HG02588 (cell line): ENCODE measurements around the gene GON4L.
"Not testable (repeated sequence)": the region's sequence is repeated elsewhere in the genome, so short reads cannot be mapped to it uniquely, and the experiment has no call there.

Experiments
- ATAC-seq: cut with Tn5 transposase; IDR thresholded peaks from one replicate; pipeline ENCODE4 v1.9.1; 2021; ENCODE audit warnings: mild to moderate bottlenecking, moderate library complexity; ENCODE audit not compliant: unreplicated experiment

Gene GON4L

DNA sequence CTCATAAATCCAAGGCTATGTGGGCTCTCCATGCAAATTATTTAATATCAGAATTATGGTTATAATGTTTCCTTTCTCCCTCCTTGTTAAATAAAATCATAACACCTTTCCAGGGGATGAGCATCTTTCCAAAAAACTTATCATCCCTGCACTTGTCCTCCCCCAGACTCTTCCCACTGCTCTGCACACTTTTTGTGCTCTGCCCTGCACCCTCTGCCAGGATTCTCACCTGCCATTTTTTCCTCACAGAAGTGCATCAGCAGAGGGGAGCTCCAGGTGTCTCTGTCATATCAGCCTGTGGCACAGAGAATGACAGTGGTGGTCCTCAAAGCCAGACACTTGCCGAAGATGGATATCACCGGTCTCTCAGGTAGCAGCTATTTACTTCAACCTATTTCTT lies 23.2 kb upstream of the GON4L start:
- ATAC-seq = no peak

DNA sequence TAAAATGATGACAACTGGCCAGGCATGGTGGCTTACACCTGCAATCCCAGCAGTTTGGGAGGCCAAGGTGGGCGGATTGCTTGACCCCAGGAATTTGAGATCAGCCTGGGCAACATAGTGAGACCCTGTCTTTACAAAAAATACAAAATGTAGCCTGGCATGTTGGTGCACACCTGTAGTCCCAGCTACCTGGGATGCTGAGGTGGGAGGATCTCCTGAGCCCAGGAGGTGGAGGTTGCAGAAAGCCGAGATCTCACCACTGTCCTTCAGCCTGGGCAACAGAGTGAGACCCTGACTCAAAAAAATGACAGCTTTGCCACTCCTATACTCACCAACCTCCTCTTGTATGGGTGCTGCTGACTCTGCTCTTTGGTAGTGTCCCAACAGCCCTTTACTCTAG lies 20.9 kb upstream of the GON4L start:
- ATAC-seq = no peak

DNA sequence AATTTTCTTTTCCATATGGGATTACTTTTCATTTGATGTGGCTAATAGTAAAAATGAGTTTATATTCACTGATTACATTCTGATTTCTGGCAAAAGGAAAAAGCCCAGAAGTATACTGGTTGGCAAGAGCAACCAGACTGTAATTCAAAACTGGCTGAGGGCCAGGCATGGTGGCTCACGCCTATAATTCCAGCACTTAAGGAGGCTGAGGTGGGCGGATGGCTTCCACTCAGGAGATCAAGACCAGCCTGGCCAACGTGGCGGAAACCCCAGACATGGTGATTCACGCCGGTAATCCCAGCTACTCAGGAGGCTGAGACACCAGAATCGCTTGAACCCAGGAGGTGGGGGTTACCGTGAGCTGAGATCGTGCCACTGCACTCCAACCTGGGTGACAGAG lies 16.8 kb upstream of the GON4L start:
- no peak for ATAC-seq

DNA sequence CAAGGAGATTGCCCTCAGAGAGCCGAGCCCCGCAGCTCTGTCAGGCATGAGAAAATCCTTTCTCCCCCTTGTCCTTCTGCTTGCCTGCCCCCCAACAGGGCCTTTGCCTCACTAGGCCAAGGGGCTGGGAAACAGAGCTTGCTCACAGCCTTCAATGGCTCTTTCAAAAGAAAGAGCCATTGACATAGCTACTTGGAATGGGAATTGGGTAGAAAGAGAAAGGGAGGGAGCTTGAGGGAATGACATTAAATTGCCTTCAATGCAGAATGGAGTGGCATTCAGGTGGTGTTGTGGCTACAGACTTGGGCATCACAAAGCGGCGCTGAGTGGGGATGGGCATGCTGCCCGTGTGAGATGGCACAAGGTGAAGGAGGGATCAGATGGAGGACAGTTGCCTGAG lies 15.5 kb upstream of the GON4L start:
- ATAC-seq = no peak

DNA sequence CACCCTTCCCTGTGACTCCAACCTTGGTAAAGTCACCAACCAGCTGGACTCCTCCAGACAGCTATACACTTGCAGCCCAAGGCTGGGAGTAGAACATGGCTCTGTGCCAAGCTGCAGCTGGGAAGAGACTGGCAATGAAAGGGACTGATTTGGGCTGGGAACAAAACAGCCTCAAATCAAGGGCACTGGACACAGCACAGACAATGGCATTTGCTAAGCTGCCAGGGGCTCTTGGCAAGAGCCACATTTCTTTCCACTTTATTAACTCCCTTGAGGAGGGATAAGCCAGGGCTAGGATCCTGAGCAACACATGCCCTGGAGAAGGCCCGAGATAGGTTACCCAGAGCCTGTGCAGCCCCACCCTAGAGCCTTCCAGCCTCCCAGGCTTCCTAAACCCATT lies 14.4 kb upstream of the GON4L start:
- no peak for ATAC-seq

DNA sequence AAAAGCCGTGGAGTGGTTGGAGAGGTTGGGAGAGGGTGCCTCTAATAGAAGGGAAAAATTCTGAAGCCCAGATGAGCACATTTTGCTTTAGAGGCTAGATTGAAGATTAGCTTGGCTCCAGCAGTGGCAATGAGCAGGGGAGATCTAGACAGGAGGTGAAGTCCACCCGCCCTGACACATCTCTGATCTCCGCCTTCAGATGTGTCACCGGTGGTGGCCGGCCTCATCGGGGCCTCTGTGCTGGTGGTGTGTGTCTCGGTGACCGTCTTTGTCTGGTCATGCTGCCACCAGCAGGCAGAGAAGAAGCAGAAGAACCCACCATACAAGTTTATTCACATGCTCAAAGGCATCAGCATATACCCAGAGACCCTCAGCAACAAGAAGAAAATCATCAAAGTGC lies 10.8 kb upstream of the GON4L start:
- no peak for ATAC-seq

DNA sequence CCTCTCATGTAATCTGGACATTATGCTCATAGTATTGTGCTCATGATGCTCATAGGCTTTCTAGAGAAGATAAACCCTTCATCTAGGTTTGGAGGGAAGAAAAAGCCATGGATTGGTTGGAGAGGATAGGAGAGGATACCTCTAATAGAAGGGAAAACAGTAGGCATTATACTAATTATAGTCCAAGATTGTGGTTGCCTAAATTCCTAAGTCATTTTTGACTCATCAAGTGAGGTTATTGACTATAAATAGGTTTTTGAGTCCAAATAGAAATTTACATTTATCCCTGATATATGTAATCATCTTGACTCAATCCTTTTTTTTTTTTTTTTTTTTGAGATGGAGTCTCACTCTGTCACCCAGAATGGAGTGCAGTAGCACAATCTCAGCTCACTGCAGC lies 7.4 kb upstream of the GON4L start:
- no peak for ATAC-seq

DNA sequence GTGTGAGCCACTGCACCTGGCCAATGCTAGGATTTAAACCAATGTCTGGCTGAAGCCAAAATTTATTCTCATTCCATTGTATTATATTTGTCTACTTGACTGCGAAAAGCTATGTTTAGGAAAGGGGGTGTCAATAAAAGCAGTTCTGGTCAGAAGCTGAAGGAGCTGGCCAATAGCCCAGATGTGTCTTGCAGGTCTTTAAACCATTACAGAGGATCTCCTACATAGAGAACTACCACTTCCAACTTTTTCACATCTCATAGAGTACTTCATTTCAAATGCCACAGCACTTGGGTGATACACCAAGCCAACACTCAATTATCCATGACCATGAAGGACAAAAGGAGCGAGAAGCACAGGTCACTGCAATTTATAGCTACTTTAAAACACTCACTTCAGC lies 4.9 kb upstream of the GON4L start:
- ATAC-seq = no peak

DNA sequence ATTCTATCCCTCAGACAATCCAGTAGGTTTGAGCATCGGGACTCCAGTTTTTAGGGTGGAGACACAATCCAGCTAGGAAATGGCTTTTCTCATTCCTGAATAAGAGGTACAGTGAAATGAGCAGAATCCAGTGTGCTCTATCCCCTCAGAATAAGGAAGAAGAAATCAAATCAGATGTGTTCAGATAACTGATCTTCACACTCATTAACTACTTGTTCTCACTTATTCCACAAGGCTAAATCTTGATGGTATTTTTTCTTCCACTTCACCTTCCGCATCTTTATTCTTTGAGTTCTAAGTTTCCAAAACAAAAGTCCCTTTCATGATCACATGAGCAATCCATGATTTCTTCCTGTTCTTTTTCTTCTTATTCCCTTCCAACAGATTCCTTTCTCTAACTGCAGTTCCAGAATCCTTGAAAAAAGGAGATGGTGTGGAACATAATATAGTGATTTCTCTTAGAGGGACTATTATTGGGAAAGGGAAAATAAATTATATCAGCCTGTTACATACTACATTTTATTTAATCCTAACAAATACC lies 4.0 kb upstream of the GON4L start:
- ATAC-seq = no peak

DNA sequence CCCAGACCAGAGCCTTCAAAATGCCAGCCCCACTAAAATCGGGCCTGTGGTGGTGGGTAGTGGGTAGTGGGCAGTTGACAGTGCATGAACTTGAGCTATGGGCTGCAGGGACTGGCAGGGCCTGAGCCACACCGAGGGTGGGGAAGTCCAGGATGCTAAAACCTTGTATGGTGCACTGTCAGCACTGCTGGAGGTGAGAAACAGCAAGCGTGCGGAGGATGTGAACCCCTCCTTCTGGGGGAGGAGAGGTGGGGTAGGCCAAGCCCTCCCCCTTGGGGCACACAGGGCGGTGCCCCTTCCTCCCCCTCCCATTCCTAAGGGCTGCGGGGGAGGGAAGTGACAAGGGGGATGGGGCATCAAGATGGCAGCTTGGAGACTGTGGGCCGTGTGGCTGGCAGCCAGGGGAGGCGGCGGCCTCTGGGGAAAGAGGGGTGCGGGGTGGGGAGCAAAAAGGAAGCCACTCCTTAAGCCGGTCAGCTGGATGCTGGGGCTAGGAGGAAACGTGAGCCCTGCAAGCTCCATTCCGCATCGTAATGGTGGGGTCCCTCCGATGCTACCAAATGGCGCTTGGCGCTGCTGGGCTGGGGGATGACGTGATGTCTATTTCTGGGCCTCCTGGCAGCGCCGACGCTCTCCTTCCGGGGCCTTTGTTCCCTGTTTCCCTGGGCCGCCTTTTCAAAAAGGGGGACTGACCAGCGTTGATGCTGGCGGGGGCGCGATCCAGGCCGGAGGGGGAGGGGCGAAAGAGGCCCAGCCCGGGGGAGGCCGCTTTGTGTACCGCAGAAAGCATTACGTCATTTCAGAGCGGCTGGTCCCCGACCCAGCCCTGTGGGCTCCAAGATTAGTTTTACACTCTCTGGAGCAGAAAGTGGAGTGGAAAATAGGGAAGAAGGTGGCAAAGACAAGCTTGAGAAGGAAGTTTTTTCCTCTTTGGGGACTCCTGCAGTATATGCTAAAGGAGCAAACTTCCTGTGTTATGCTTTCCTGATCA lies 3.2 kb upstream of the GON4L start:
- no peak for ATAC-seq

DNA sequence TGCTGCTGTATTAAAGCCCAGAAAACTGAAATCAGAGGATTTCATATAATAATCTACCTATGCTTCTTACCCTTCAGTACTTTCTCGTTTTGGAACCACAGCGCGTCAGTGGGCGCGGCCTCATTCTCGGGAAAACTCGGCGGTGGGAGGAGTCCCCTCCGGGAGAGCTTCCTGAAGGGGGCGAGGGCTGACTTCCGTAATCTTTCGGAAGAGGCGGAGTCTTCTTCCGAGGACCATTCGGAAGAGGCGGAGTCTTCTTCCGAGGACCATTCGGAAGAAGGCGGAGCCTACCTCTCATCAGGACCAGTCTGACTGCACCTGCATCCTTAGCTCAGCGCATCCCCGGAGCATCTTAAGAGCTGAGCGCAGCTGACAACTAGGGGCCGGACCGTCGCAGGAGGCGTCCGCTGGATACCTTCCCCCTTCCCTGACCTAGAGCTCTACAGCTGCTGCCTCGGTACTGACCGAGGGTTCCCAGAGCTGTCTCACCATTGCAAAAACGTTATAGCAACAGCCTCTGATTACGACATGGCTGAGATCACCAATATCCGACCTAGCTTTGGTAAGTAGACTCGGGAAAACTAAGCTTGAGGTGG lies 2.3 kb upstream of the GON4L start, which contains the start of gene SYT11:
Gene SYT11 (plus strand): TSS at position 334 of the 596 bp plus-strand sequence. CDS start 195 bp downstream, at position 529.
- ATAC-seq = peak; percentile 61

DNA sequence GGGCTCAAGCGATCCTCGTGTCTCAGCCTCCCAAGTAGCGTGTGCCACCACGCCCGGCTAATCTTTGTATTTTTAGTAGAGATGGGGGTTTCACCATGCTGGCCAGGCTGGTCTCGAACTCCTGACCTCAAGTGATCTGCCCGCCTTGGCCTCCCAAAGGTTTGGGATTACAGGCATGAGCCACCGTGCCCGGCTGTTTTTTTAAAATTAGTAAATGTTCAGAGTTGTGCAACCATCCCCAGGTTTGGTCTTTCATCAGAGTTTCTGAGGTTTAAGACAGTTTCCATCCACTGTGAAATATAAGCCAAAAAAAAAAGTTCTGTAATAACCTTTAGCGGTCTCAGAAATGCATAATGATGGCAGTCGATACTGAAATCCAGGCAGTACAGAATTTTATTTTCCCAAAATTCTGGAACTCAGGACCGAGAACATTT lies 1.8 kb upstream of the GON4L start:
- peak; percentile 3 for ATAC-seq

DNA sequence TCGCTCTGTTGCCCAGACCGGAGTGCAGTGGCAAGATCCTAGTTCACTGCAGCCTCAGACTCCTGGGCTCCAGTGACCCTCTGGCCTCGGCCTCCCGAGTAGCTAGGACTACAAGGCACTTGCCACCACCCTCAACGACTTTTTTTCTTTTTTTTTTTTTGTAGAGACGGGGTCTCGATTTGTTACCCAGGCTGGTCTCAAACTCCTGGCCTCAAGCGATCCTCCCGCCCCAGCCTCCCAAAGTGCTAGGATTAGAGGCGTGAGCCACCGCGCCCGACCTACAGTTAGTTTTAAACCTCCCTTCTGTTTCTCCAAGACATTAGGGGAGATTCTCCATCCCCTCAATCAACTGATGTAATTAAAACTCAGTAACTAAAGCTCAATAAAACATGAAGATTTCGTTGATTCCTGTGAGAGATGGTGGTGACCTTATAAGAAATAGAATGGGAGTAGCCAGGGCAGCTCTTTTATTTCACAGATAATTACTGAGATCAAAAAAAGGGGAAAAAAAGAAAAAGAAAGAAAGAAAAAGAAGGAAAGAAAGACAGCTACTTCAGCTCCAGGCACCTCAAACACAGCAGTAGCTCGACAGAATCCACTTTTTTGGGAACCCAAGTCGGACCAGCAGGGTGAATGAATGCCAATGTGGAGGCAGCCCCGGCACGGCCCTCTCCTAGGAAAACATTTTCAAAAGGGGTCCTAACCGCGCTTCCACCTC lies 598 bp downstream of the GON4L start:
- no peak for ATAC-seq

DNA sequence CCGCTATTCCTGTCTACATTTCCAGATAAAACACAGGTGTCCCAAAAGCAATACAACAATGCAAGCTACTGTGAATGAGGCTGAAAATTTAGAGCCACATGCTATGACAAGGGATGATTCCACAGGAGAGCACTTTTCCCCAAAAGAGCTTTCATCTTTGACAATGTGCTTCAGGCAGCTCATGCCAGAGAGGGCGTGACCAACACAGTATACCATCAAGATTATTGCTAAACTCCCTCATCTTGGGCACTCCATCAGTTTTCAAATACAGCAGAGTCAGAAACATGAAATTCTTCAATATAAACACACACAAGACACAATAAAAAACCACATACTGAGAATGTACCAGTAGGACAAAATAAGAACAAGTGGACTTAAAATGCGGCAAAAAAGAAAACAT lies 6.7 kb downstream of the GON4L start:
- no peak for ATAC-seq

DNA sequence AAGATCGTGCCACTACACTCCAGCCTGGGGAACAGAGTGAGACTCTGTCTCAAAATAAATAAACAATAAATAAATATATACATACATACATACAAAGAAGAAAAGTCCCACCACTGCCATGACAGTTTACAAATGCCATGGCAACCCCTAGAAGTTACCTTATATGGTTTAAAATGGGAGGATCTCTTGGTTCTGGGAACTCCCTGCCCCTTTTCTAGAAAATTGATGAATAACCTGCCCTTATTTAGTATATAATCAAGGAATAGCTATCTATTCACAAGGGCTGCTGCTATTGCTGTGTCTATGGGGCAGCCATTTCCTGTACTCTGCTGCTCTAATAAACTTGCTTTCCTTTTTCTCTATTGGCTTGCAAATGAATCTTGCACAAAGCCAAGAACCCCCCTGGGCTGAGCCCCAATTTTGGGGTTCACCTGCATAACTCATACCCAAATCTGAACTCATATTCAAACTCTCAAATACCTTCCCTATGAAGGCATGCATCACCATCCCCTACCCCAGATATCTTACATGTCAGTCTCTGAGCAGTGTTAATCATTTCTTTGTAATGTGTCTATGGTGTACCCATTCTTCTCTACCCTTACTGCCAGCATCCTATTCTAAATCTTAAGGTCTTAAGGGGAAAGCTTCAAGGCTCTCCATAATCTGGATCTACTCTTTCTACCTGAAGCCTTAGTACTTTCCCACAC lies 9.0 kb downstream of the GON4L start:
- ATAC-seq = no peak

DNA sequence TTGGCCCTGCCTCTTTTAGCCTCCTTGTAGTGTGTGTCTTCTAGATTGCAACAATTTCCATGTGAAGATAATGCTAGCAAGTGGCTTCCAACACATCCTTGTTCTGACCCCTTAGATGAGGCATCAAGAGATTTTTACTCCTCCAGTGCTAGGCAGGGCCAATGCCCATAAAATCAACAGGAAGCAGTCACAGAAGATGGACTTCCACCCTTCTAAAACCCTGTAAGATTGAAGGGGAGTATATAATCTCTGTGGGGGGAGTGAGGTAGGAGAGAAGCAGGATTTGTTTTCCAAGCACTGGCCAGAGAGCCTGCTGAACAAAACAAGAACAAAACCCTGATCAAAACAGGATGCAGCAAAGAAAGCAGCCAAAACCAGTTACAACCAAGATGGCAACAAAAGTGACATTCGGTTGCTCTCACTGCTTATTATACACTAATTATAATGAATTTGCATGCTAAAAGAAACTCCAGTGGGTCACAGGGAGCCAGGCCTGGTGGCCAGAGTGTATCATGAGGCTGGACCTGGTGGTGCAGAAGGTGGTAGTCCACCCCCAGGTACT lies 12.1 kb downstream of the GON4L start:
- no peak for ATAC-seq

DNA sequence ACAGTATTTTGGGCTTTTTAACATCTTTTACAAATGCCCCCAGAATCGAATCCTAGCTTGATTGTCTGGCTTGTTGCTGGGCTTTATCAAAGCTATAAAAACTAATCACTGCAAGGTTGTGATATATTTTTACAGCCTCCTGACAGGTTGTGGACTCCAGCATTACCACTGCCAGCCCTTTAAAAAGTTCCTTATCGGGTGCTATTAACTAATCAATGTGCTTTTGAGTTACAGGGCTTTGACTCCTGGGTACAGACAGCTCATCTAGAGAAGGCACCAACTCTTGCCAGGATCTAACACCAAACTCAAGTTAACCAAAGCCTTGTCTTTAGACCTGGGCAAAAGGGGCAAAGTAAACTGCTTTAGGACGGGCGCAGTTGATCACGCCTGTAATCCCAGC lies 16.6 kb downstream of the GON4L start:
- ATAC-seq = no peak

DNA sequence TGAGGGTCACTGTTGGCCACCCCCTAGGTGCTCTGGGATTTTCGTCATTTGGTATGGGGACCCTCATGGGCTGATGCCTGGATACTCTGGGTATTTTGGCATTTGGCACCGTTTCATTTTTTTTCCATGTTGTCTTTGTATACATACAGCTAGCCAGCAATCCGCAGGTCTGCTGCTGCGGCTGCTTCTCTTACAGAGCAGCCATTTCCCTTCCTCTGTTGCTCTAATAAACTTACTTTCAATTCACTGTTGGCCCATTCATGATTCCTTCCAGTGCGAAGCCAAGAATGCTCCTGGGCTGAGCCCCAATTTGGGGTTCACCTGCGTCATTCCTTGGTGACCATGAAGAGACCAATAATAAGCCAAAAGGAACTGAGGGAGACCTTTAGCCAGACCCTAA lies 21.5 kb downstream of the GON4L start:
- no peak for ATAC-seq

DNA sequence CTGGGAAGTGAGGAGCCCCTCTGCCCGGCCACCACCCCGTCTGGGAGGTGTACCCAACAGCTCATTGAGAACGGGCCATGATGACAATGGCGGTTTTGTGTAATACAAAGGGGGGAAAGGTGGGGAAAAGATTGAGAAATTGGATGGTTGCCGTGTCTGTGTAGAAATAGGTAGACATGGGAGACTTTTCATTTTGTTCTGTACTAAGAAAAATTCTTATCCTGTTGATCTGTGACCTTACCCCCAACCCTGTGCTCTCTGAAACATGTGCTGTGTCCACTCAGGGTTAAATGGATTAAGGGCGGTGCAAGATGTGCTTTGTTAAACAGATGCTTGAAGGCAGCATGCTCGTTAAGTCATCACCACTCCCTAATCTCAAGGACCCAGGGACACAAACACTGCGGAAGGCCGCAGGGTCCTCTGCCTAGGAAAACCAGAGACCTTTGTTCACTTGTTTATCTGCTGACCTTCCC lies 22.1 kb downstream of the GON4L start:
- ATAC-seq = not testable (repeated sequence)

DNA sequence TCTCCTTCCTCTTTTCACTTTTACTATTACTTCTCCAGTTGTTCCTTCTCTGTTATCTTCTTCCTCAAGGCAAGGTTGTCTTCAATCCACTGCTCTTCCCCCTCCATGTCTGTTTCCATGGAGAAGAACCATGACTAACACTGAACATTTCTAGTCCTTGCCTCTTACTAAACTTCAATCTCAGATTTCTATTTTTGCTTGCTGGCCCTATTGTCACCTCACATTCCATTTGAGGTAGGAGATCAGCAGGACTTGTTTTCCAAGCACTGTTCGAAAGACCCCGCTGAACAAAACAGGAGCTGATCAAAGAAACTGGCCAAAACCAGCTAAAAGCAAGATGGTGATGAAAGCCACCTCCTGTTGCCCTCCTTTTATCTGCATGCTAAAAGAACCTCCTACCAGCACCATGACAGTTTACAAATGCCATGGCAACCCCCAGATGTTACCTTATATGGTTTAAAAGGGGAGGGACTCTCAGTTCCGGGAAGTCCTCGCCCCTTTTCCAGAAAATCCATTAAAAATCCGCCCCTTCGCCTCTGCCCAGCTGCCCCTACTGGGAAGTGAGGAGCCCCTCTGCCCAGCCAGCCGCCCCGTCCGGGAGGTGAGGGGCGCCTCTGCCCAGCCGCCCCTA lies 22.6 kb downstream of the GON4L start:
- ATAC-seq = no peak
